Naive thymus-derived CD4-positive, alpha-beta T cell (primary cell): ENCODE data around the gene VPS37D. TPM values are rescaled to one million over a fixed set of nuclear protein-coding genes. Genes with fewer than 3 reads are reported as not detected.

ENCODE experiments used
- ATAC-seq: fragments of 150-1000 bp; cut with Tn5 transposase; 2 replicates; pipeline ENCODE4 v1.10.0; 2021; ENCODE audit warnings: mild to moderate bottlenecking, moderate library complexity
- CTCF ChIA-PET: fragments of 350-600 bp; sonication (Branson Sonifier 250); formaldehyde crosslinking; loops from one replicate; lab custom pipeline; 2021; ENCODE audit warnings: antibody characterized with exemption; lab: Charles Lee
- POLR2A ChIA-PET: fragments of 350-600 bp; sonication (Branson Sonifier 250); formaldehyde crosslinking; loops from one replicate; lab custom pipeline; 2021; ENCODE audit warnings: antibody characterized with exemption, inconsistent platforms; lab: Charles Lee
- DNase-seq, 9 donors: peaks; one replicate each; pipeline versions ENCODE4 v3.0.0 to v3.0.0-alpha.2; 2020 to 2022; ENCODE audit warnings: mixed read lengths in 1 of 9
- H3K27ac ChIP-seq: one replicate; pipeline ENCODE4 v1.7.0; 2013; ENCODE audit warnings: mild to moderate bottlenecking, low read depth, low read length, moderate library complexity
- H3K27me3 ChIP-seq, 2 donors: one replicate each; pipeline ENCODE4 v1.7.0; 2013; ENCODE audit warnings: low read length in 2 of 2, mild to moderate bottlenecking in 2 of 2, moderate library complexity in 2 of 2; ENCODE audit not compliant: control insufficient read depth in 2 of 2, insufficient read depth in 2 of 2
- H3K36me3 ChIP-seq, 3 experiments: 1 replicate in 2 of 3; 2 replicates in 1 of 3; pipeline ENCODE4 v1.7.0; 2013; ENCODE audit warnings: low read length in 3 of 3, mild to moderate bottlenecking in 3 of 3, moderate library complexity in 1 of 3; ENCODE audit not compliant: insufficient read depth in 3 of 3, control insufficient read depth in 2 of 3
- H3K4me1 ChIP-seq, 2 donors: one replicate each; pipeline ENCODE4 v1.7.0; 2013; ENCODE audit warnings: low read length in 2 of 2, mild to moderate bottlenecking in 2 of 2, moderate library complexity in 1 of 2; ENCODE audit not compliant: control insufficient read depth in 2 of 2, insufficient read depth in 2 of 2
- H3K4me3 ChIP-seq: 2 replicates; pipeline ENCODE4 v1.7.0; 2013; ENCODE audit warnings: mild to moderate bottlenecking, low read length
- H3K9me3 ChIP-seq, 3 experiments: 1 replicate in 2 of 3; 2 replicates in 1 of 3; pipeline ENCODE4 v1.7.0; 2013; ENCODE audit warnings: low read length in 3 of 3; ENCODE audit not compliant: control insufficient read depth in 2 of 3
- H3K27ac Mint-ChIP-seq, 9 donors: one replicate each; pipeline ENCODE4 v1.8.0; 2020 to 2022; ENCODE audit warnings: mixed read lengths in 9 of 9, mild to moderate bottlenecking in 8 of 9, moderate library complexity in 5 of 9, inconsistent platforms in 2 of 9
- H3K27me3 Mint-ChIP-seq, 5 donors: one replicate each; pipeline ENCODE4 v1.8.0; 2021 to 2022; ENCODE audit warnings: mixed read lengths in 5 of 5, mild to moderate bottlenecking in 1 of 5
- H3K36me3 Mint-ChIP-seq, 5 donors: one replicate each; pipeline ENCODE4 v1.8.0; 2020 to 2022; ENCODE audit warnings: mixed read lengths in 5 of 5, mild to moderate bottlenecking in 3 of 5, inconsistent platforms in 1 of 5
- H3K4me1 Mint-ChIP-seq, 7 donors: one replicate each; pipeline ENCODE4 v1.8.0; 2020 to 2022; ENCODE audit warnings: mixed read lengths in 7 of 7, mild to moderate bottlenecking in 3 of 7, inconsistent platforms in 1 of 7
- H3K4me3 Mint-ChIP-seq, 10 donors: one replicate each; pipeline ENCODE4 v1.8.0; 2020 to 2022; ENCODE audit warnings: mild to moderate bottlenecking in 10 of 10, mixed read lengths in 10 of 10, moderate library complexity in 6 of 10, inconsistent platforms in 2 of 10
- H3K9me3 Mint-ChIP-seq, 11 donors: one replicate each; pipeline ENCODE4 v1.8.0; 2020 to 2022; ENCODE audit warnings: mixed read lengths in 11 of 11, mild to moderate bottlenecking in 4 of 11, inconsistent platforms in 1 of 11, moderate library complexity in 1 of 11
- intact Hi-C, 2 donors: fragments of 100-400 bp; cut with micrococcal nuclease; formaldehyde crosslinking; loops; one replicate each; pipeline ENCODE4 v1.15.1; 2023
- polyA plus RNA-seq, 2 donors: library from polyadenylated mRNA; unstranded; fragments of 300-500 nt; fragmentation: Illumina TruSeq; gene quantifications; one replicate each; pipeline ENCODE4 v1.2.3, GENCODE V29; 2021
- total RNA-seq, 6 experiments: library from RNA in 5 of 6; stranded (reverse) in 5 of 6; gene quantifications; 1 replicate in 5 of 6; 2 replicates in 1 of 6; pipeline ENCODE4 v1.2.3 and lab custom pipeline; 2021 to 2026

Gene VPS37D
- total and polyA plus RNA-seq, 7 experiments from 2014 or later: 0.22 to 0.85 (median 0.44) TPM; not detected in 4

DNA sequence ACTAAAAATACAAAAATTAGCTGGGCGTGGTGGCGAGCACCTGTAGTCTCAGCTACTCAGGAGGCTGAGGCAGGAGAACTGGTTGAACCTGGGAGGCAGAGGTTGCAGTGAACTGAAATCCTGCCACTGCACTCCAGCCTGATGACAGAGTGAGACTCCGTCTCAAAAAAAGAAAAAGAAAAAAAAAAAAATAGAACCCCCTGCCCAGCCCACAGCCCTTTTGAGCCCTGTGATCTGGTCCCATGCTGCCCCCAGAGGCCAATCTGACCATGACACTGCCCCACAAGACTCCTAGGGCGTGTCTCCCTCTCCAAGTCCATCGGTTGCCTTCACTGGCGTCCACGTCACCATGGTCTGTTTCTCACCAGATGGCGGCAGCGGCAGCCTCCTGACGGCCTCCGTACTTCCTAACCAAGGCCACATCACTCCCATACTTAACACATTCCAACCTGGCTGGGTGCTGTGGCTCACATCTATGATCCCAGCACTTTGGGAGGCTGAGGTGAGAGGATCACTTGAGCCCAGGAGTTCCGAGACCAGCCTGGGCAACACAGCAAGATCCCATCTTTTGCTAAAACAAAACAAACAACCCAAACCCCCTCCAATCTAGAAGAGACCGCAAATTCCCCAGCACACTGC lies 33.8 kb downstream of the VPS37D start:
- Histone ChIP-seq H3K27me3 (no peaks in the 10 kb centered on the region), H3K9me3 (no peaks in the 10 kb centered on the region), H3K4me1 (no peaks in the 10 kb centered on the region), H3K4me3 (no peak overlapping the region), H3K36me3 (peaks cover 0 to 33% (median 11%) of the 10 kb centered on the region in 3 experiments), H3K27ac (no peak overlapping the region)
- POLR2A ChIA-PET: no interaction called here
- Mint-ChIP-seq H3K9me3 (peaks cover 0 to 1% (median 0%) of the 10 kb centered on the region in 11 donors), H3K27ac (peak overlapping the region in 1 of 9 donors; percentile 52), H3K4me3 (peak overlapping the region in 1 of 10 donors; percentile 2), H3K4me1 (peaks cover 0 to 7% (median 2%) of the 10 kb centered on the region in 7 donors), H3K36me3 (peaks cover 0 to 25% (median 10%) of the 10 kb centered on the region in 5 donors), H3K27me3 (no peaks in the 10 kb centered on the region)
- intact Hi-C loops: no loop called here
- CTCF ChIA-PET: no interaction called here
- no peak for DNase-seq
- peak; percentile 57 for ATAC-seq

DNA sequence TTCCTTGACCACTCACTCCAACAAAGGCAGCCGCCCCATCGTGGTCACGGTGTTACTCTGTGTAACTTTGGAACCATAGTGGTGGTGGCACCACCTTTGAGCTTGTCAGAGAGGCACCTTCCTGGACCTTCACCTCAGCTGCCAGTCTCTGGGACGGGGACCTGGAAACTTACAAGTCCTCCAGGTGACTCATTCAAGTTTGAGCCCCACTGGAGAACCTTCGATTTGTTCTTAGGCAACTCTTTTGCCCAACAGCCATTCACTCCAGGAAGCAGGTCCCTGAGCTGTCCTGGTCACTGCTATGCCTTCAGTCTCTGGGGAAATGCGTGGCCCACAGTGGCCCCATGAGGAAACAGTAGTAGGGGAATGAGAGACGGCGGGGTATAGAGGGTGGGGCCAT lies 34.6 kb downstream of the VPS37D start:
- ATAC-seq (no peak), DNase-seq (no peak)
- peaks cover 2 to 12% (median 8%) of the 10 kb centered on the region in 7 donors for H3K4me1 Mint-ChIP-seq
- CTCF ChIA-PET: no interaction called here
- H3K4me3 Mint-ChIP-seq: peak overlapping the region in 2 of 10 donors; percentile 2 to 47
- peaks cover 0 to 17% (median 3%) of the 10 kb centered on the region in 5 donors for H3K36me3 Mint-ChIP-seq
- no peaks in the 10 kb centered on the region for H3K27me3 Mint-ChIP-seq
- peak overlapping the region in 1 of 9 donors; percentile 54 for H3K27ac Mint-ChIP-seq
- Histone ChIP-seq H3K4me3 (no peak overlapping the region), H3K27me3 (no peaks in the 10 kb centered on the region), H3K36me3 (peaks cover 0 to 25% (median 8%) of the 10 kb centered on the region in 3 experiments), H3K9me3 (no peaks in the 10 kb centered on the region), H3K4me1 (no peaks in the 10 kb centered on the region), H3K27ac (no peak overlapping the region)
- H3K9me3 Mint-ChIP-seq: peaks cover 0 to 1% (median 0%) of the 10 kb centered on the region in 11 donors
- intact Hi-C loops: no loop called here
- POLR2A ChIA-PET: no interaction called here

DNA sequence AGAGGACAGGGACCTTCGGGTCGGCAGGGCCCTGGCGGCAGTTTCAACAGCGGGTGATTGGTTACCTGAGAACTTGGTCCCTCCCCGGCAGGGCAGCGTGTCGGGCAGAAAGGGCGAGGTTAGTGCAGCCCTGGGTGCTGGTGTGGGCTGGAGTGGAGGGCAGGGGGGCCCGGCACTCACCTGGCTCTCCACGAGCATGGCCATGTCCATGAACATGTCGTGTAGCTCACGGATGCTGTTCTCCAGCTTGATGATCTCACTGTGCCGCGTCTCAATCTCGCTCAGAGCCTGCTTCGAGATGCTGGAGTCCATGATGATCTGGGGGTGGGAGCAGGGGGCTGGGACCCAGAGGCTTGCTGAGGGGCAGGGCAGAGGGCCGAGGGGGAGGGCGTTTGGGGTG lies 35.0 kb downstream of the VPS37D start:
- DNase-seq: no peak
- Mint-ChIP-seq H3K36me3 (peaks cover 0 to 14% (median 0%) of the 10 kb centered on the region in 5 donors), H3K4me1 (peaks cover 2 to 14% (median 8%) of the 10 kb centered on the region in 7 donors), H3K27ac (peak overlapping the region in 1 of 9 donors; percentile 54), H3K9me3 (peaks cover 0 to 1% (median 0%) of the 10 kb centered on the region in 11 donors), H3K27me3 (no peaks in the 10 kb centered on the region), H3K4me3 (peak overlapping the region in 1 of 10 donors; percentile 47)
- Histone ChIP-seq H3K36me3 (peaks cover 0 to 21% (median 4%) of the 10 kb centered on the region in 3 experiments), H3K27me3 (no peaks in the 10 kb centered on the region), H3K4me1 (no peaks in the 10 kb centered on the region), H3K27ac (no peak overlapping the region), H3K4me3 (no peak overlapping the region), H3K9me3 (no peaks in the 10 kb centered on the region)
- ChIA-PET CTCF (interaction anchor here (0.6 kb wide), 1 partner anchor 18 kb away, joined by 5 read pairs; no protein-coding TSS in a partner anchor), POLR2A (no interaction called here)
- intact Hi-C loops: no loop called here
- ATAC-seq: no peak

DNA sequence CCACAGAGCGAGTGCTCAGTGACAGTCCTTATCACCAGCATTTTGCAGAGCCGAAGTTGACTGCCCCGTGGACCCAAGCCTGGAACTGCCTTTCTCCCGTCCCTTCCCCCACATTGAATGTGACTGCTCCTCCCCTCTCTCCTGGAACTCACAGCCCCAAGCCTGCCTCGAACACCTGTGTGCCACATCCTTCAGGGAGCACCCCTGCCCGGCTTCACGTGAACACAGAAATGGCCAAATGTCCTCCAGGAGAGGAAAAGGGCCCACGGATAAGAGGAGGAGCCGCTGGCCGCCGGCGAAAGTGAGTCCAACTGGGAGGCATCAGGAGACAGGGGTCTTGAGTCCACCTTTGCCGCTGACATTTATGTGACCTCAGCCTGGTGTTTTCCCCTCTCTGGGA lies 35.6 kb downstream of the VPS37D start:
- Histone ChIP-seq H3K36me3 (peaks cover 0 to 16% (median 4%) of the 10 kb centered on the region in 3 experiments), H3K27me3 (no peaks in the 10 kb centered on the region), H3K27ac (no peak overlapping the region), H3K4me1 (no peaks in the 10 kb centered on the region), H3K4me3 (no peak overlapping the region), H3K9me3 (no peaks in the 10 kb centered on the region)
- Mint-ChIP-seq H3K9me3 (peaks cover 0 to 1% (median 0%) of the 10 kb centered on the region in 11 donors), H3K27me3 (no peaks in the 10 kb centered on the region), H3K4me3 (peak overlapping the region in 5 of 10 donors; percentile 38 to 53 (median 47)), H3K27ac (no peak overlapping the region), H3K36me3 (peaks cover 0 to 14% (median 0%) of the 10 kb centered on the region in 5 donors), H3K4me1 (peaks cover 2 to 14% (median 8%) of the 10 kb centered on the region in 7 donors)
- DNase-seq (no peak), ATAC-seq (no peak)
- ChIA-PET CTCF (interaction anchor here (0.6 kb wide), 1 partner anchor 19 kb away, joined by 5 read pairs; no protein-coding TSS in a partner anchor), POLR2A (interaction anchor here (1.1 kb wide), 1 partner anchor 36 kb away, joined by 4 read pairs; the partner anchor contains the start of gene ABHD11)
- intact Hi-C loops: no loop called here

DNA sequence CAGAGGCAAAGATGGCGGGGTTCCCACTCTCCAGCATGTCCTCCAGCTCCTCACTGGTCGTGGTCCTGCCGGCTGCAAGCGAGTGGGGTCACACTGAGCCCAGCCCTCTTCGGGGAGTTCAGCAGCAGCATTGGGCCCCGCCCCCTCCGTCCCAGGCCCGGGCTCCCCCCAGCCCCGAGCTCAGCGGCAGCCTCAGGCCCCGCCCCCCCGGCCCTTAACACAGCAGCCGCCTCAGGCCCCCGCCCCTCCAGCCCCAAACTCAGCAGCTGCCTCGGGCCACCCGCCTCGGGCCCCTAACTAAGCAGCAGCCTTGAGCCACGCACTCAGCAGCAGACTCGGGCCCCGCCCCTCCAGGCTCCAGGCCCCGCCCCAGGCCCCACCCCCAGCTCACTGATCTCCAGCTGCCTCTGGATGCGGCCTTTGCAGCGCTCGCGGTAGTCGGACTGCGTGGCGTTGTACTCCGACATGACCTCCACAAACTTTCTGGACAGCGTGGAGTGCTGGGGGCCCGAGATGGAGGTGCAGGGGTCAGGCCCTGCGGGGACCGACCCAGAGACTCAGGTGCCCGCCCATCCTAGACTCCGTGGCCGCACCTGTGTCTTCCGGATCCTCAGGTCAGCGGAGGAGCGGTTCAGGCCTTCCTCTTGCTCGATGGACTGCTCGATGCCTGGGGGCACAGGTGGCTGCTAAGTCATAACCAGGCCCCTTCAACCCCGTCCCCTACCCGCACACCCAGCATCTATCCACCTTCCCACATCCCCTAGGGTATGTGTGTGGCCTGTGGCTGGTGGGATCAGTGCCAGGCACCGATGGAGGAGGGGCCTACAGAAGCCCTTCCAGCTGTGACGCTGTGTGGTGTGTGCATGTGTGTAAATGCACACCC lies 36.4 kb downstream of the VPS37D start:
- H3K27ac Mint-ChIP-seq: no peak overlapping the region
- Histone ChIP-seq H3K4me3 (no peak overlapping the region), H3K27ac (no peak overlapping the region), H3K27me3 (no peaks in the 10 kb centered on the region), H3K9me3 (no peaks in the 10 kb centered on the region), H3K4me1 (no peaks in the 10 kb centered on the region), H3K36me3 (peaks cover 0 to 8% (median 0%) of the 10 kb centered on the region in 3 experiments)
- no peaks in the 10 kb centered on the region for H3K27me3 Mint-ChIP-seq
- peaks cover 4 to 14% (median 8%) of the 10 kb centered on the region in 7 donors for H3K4me1 Mint-ChIP-seq
- ATAC-seq (peak; percentile 63), DNase-seq (peak in 6 of 9 donors; percentile 29 to 54 (median 42))
- ChIA-PET CTCF (interaction anchor here (1.1 kb wide), 1 partner anchor 13 kb away, joined by 3 read pairs; no protein-coding TSS in a partner anchor), POLR2A (interaction anchor here (1.1 kb wide), 1 partner anchor 35 kb away, joined by 4 read pairs; the partner anchor contains the start of gene ABHD11)
- peak overlapping the region in 7 of 10 donors; percentile 16 to 53 (median 49) for H3K4me3 Mint-ChIP-seq
- H3K36me3 Mint-ChIP-seq: peaks cover 0 to 6% (median 0%) of the 10 kb centered on the region in 5 donors
- intact Hi-C loops: loop anchor here (1.0 kb wide), 3 partner anchors 14 to 21 kb away; partner anchors contain the start of genes BUD23 (in 1 of the 2), DNAJC30 (in 1 of the 2) and STX1A (in 1 of the 2)
- no peaks in the 10 kb centered on the region for H3K9me3 Mint-ChIP-seq
